ENCODE results near the gene ITPR2. TPM values are rescaled to one million over a fixed set of nuclear protein-coding genes. Genes with fewer than 3 reads are reported as not detected.
A peak's percentile ranks its signal among the peaks of the same experiment; 100 is the strongest.

ITPR2 gene
- total RNA-seq, 2 experiments from 2014 or later = 25.6 to 44.7 TPM

- H3K27ac ChIP-seq (ENCODE audit: low read depth, low read length, poor library complexity, severe bottlenecking) = peak overlapping the region; percentile 69
- BruUV-seq (replicated peaks) = no TSS peak
- H3K4me2 ChIP-seq (ENCODE audit: low read length) = peak overlapping the region; percentile 87
- no peaks in the 10 kb centered on the region for H3K9me3 ChIP-seq (ENCODE audit: low read length)
- H3K4me3 ChIP-seq (ENCODE audit: low read depth, low read length, poor library complexity, severe bottlenecking) = peak overlapping the region; percentile 86
- DNase-seq (ENCODE audit: low spot score) = peak; percentile 89
- CTCF ChIA-PET (ENCODE audit: unreplicated experiment) = interaction anchor here (0.7 to 2.6 kb wide), 4 partner anchors 10 to 182 kb away, joined by 3 to 11 read pairs (median 5); no protein-coding TSS in a partner anchor
- no peaks in the 10 kb centered on the region for H3K36me3 ChIP-seq (ENCODE audit: insufficient read depth, low read length)
- no peaks in the 10 kb centered on the region for H3K9me2 ChIP-seq (ENCODE audit: insufficient read depth, low read length)
- POLR2A ChIA-PET = interaction anchor here (0.5 to 5.4 kb wide), 11 partner anchors 10 to 183 kb away, joined by 3 to 40 read pairs (median 6); no protein-coding TSS in a partner anchor
- H4K20me1 ChIP-seq (ENCODE audit: insufficient read depth, low read length) = peaks cover 9% of the 10 kb centered on the region; the same call in 1 of the 2 replicates
- H3K4me1 ChIP-seq (ENCODE audit: insufficient read depth, low read length, poor library complexity, severe bottlenecking) = peaks cover 54% of the 10 kb centered on the region
- H3K79me2 ChIP-seq (ENCODE audit: insufficient read depth, low read depth, low read length) = peaks cover 14% of the 10 kb centered on the region; the same call in 1 of the 2 replicates
- peak overlapping the region; percentile 54; the same call in 1 of the 2 replicates for H2AFZ ChIP-seq (ENCODE audit: low read length)
- intact Hi-C loops (cut with micrococcal nuclease; ENCODE audit: unreplicated experiment) = loop anchor here (2.0 to 10.0 kb wide), 6 partner anchors 47 to 1580 kb away; partner anchors contain the start of gene KRAS
- TF ChIP-seq EZH2phosphoT487 (IDR thresholded peaks at IDR 0.05; ENCODE audit: borderline replicate concordance, low read depth, low read length) (no peak), CTCF (conservative IDR thresholded peaks at IDR 0.05; ENCODE audit: low read length) (0 out of 2 replicates have a peak, but pooled peaks have one; percentile 10)
These were observed 808 bp downstream of the ITPR2 start for GRCh38 chr12:26831951-26832821.

- Histone ChIP-seq H3K9me2 (ENCODE audit: insufficient read depth, low read length) (no peaks in the 10 kb centered on the region), H3K27ac (ENCODE audit: low read depth, low read length, poor library complexity, severe bottlenecking) (no peak overlapping the region), H3K4me3 (ENCODE audit: low read depth, low read length, poor library complexity, severe bottlenecking) (peak overlapping the region; percentile 59), H3K9me3 (ENCODE audit: low read length) (no peaks in the 10 kb centered on the region), H2AFZ (ENCODE audit: low read length) (peak overlapping the region; percentile 23; the same call in 1 of the 2 replicates), H3K36me3 (ENCODE audit: insufficient read depth, low read length) (no peaks in the 10 kb centered on the region), H3K4me2 (ENCODE audit: low read length) (peak overlapping the region; percentile 81), H3K79me2 (ENCODE audit: insufficient read depth, low read depth, low read length) (peaks cover 14% of the 10 kb centered on the region; the same call in 1 of the 2 replicates), H4K20me1 (ENCODE audit: insufficient read depth, low read length) (peaks cover 9% of the 10 kb centered on the region; the same call in 1 of the 2 replicates), H3K4me1 (ENCODE audit: insufficient read depth, low read length, poor library complexity, severe bottlenecking) (peaks cover 55% of the 10 kb centered on the region)
- ChIA-PET CTCF (ENCODE audit: unreplicated experiment) (interaction anchor here (0.9 kb wide), 2 partner anchors 23 to 190 kb away, joined by 3 read pairs; no protein-coding TSS in a partner anchor), POLR2A (interaction anchor here (0.6 to 5.4 kb wide), 8 partner anchors 11 to 697 kb away, joined by 3 to 40 read pairs (median 3); no protein-coding TSS in a partner anchor)
- BruUV-seq (replicated peaks) = no TSS peak
- peak; percentile 31 for DNase-seq (ENCODE audit: low spot score)
- no peak for TF ChIP-seq CTCF (conservative IDR thresholded peaks at IDR 0.05; ENCODE audit: low read length)
- TF ChIP-seq EZH2phosphoT487 (IDR thresholded peaks at IDR 0.05; ENCODE audit: borderline replicate concordance, low read depth, low read length) = no peak
- intact Hi-C loops (cut with micrococcal nuclease; ENCODE audit: unreplicated experiment) = loop anchor here (5.0 to 10.0 kb wide), 5 partner anchors 99 to 1579 kb away; partner anchors contain the start of gene KRAS
These were observed 2.0 kb downstream of the ITPR2 start for GRCh38 chr12:26830783-26831551.
